GM12874 (cell line): ENCODE results near the gene LRG1.

ENCODE experiments used
- CTCF ChIP-seq: IDR thresholded peaks from 2 replicates; pipeline ENCODE4 v1.5.1; 2011; ENCODE audit warnings: low read depth, mild to moderate bottlenecking, control low read depth, low read length, moderate library complexity; ENCODE audit not compliant: insufficient read depth

The LRG1 gene

GRCh38 chr19:4519172-4519496, 20.7 kb downstream of the LRG1 start:
- TF ChIP-seq CTCF, result no peak

- TF ChIP-seq CTCF, result no peak
Measured at GRCh38 chr19:4518345-4519171, 21.3 kb downstream of the LRG1 start, which contains the start of gene PLIN4. Gene PLIN4, minus strand, starts transcription at chr19:4518486. Its CDS starts 214 bp downstream, at chr19:4518272.

- TF ChIP-seq CTCF, result no peak
Measured at GRCh38 chr19:4517451-4518057, 22.3 kb downstream of the LRG1 start.

GRCh38 chr19:4516939-4517300, 22.9 kb downstream of the LRG1 start:
- no peak for TF ChIP-seq CTCF

GRCh38 chr19:4516199-4516938, 23.5 kb downstream of the LRG1 start:
- TF ChIP-seq CTCF, result no peak

GRCh38 chr19:4515732-4516131, 24.1 kb downstream of the LRG1 start:
- TF ChIP-seq CTCF, result no peak

- TF ChIP-seq CTCF, result no peak
Measured at GRCh38 chr19:4513248-4513647, 26.6 kb downstream of the LRG1 start.
